Liver (tissue), 3 donors: ENCODE measurements around the gene EXOSC5.
A peak's percentile ranks its signal among the peaks of the same experiment; 100 is the strongest.

Experiments
- RAD21 ChIP-seq, 2 donors: IDR thresholded peaks; 2 replicates each; pipeline ENCODE4 v1.6.1; 2016; ENCODE audit warnings: antibody characterized with exemption in 2 of 2, mild to moderate bottlenecking in 2 of 2
- SP1 ChIP-seq: IDR thresholded peaks from 2 replicates; pipeline ENCODE4 v1.6.1; 2018; ENCODE audit warnings: antibody characterized with exemption, mild to moderate bottlenecking
- YY1 ChIP-seq: IDR thresholded peaks from 2 replicates; pipeline ENCODE4 v1.6.1; 2016; ENCODE audit warnings: antibody characterized with exemption, mild to moderate bottlenecking
- TF ChIP-seq, protein P1 (sequence below): fragments of 150-350 bp; IDR thresholded peaks from 2 replicates; pipeline ENCODE4 v1.5.1; 2017; ENCODE audit warnings: improper control_type of control experiment, low read depth, low read length; ENCODE audit not compliant: missing input control
- donor health status: healthy.
- donor health status: healthy.

DNA sequence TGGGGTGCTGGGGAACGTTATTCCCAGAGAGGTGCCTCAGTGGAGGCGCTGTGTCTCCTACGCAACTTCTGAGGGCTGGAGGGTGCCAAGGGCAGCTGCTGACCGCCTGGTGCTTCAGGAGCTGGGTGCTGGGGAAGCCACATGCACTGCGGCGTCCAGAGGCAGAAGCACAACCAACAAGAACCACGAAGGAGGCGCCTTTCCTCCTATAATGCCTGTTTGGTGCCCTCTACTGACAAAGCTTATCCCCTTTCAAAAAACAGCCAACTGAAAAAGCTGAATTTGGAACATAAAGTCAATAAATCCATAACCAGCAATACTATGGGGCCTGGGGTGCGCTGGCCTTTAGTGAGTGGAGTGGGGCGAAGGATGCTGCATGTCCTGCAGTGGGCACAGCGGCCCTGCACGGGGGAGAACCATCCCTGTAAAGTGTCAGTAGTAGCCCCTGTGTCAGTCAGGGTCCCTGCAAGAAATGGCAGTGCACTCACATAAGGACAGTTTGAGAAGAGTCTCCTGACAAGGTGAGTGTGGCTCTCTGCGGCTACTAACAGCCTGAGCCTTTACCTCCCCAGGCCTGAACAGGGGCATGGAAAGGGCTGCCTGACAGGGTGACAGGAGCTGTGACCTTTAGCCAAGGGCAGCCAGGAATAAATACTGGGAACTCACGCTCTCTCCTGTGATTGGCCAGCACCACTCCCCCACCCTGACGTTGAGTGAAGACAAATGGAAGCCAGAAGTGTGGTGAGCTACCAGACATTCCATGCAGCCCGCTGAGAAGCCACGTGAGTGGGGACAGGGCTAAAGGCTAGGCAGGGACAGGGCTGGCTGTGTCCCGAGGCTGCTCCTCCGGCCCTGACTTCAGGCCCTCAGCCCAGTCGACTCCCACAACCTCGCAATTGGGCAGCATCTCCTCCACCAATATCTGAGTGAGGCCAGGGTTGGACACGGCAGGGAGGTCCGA lies 34.5 kb upstream of the EXOSC5 start:
- TF ChIP-seq, protein P1, sequence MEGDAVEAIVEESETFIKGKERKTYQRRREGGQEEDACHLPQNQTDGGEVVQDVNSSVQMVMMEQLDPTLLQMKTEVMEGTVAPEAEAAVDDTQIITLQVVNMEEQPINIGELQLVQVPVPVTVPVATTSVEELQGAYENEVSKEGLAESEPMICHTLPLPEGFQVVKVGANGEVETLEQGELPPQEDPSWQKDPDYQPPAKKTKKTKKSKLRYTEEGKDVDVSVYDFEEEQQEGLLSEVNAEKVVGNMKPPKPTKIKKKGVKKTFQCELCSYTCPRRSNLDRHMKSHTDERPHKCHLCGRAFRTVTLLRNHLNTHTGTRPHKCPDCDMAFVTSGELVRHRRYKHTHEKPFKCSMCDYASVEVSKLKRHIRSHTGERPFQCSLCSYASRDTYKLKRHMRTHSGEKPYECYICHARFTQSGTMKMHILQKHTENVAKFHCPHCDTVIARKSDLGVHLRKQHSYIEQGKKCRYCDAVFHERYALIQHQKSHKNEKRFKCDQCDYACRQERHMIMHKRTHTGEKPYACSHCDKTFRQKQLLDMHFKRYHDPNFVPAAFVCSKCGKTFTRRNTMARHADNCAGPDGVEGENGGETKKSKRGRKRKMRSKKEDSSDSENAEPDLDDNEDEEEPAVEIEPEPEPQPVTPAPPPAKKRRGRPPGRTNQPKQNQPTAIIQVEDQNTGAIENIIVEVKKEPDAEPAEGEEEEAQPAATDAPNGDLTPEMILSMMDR = peak; percentile 33
- TF ChIP-seq YY1 (peak; percentile 95), RAD21 (IDR thresholded peaks at IDR 0.05) (peak; percentile 70 to 76), SP1 (peak; percentile 78)
